Measurements from ENCODE around the gene KRTAP5-1. TPM values are rescaled to one million over a fixed set of nuclear protein-coding genes. Genes with fewer than 3 reads are reported as not detected.
A peak's percentile ranks its signal among the peaks of the same experiment; 100 is the strongest.

The KRTAP5-1 gene
- total and polyA plus RNA-seq, 10 of the 15 experiments (the other 5 are each of a cell fraction or from before 2014, with no cell fraction given): not detected

DNA sequence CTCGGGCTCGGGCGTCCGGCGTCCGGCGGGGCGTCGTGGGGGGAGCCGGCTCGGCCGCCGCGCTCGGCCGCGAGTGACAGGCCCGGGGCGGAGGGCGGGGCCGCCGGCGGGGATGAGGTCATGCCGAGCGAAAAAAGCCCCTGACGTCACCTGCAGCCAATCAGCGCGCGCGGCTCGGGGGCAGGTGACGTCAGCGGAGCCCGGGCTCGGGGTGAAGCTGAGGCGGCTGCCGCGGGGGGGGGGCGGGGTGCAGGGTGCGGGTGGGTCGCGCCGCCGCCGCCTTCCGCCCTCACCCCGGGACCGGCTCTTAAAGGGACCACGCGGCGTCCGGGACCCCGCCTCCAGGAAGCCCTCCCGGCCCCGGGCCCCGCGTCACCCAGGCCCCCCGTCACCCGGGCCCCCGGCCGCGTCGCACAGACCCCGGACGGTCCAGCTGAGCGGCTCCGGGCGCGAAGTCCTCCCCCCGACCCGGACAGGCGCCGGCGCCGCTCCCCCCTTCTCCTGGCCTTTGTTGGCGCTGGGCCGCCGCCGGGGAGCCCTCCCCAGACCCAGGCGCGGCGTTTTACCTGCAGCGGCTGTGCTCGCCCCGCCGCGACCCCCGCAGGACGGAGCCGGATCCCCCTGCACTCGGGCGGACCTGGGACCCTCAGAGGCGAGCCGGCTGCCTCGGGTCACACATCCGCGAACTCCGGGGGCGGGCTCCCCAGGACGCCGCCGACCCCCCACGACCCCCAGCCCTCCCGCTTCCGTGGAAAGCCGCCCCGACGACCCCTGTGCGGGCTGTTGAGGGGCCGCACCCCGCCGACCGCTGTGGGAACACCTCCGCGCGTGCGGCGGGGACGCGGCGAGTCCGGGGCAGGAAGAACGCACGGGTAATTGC lies 12.6 kb downstream of the KRTAP5-1 start, which contains the start of gene DUSP8 (continued):
- TF ChIP-seq, protein P1, sequence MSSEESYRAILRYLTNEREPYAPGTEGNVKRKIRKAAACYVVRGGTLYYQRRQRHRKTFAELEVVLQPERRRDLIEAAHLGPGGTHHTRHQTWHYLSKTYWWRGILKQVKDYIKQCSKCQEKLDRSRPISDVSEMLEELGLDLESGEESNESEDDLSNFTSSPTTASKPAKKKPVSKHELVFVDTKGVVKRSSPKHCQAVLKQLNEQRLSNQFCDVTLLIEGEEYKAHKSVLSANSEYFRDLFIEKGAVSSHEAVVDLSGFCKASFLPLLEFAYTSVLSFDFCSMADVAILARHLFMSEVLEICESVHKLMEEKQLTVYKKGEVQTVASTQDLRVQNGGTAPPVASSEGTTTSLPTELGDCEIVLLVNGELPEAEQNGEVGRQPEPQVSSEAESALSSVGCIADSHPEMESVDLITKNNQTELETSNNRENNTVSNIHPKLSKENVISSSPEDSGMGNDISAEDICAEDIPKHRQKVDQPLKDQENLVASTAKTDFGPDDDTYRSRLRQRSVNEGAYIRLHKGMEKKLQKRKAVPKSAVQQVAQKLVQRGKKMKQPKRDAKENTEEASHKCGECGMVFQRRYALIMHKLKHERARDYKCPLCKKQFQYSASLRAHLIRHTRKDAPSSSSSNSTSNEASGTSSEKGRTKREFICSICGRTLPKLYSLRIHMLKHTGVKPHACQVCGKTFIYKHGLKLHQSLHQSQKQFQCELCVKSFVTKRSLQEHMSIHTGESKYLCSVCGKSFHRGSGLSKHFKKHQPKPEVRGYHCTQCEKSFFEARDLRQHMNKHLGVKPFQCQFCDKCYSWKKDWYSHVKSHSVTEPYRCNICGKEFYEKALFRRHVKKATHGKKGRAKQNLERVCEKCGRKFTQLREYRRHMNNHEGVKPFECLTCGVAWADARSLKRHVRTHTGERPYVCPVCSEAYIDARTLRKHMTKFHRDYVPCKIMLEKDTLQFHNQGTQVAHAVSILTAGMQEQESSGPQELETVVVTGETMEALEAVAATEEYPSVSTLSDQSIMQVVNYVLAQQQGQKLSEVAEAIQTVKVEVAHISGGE (CRISPR knock-in tag; IDR thresholded peaks at IDR 0.05): no peak
- TF ChIP-seq, protein P2, sequence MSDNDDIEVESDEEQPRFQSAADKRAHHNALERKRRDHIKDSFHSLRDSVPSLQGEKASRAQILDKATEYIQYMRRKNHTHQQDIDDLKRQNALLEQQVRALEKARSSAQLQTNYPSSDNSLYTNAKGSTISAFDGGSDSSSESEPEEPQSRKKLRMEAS (IDR thresholded peaks at IDR 0.05; ENCODE audit: low read depth, low read length): no peak
- TF ChIP-seq CBX3 (IDR thresholded peaks at IDR 0.05; ENCODE audit: borderline replicate concordance, low read depth) (no peak), CREM (IDR thresholded peaks at IDR 0.05; ENCODE audit: low read depth) (peak; percentile 62), FOXK2 (IDR thresholded peaks at IDR 0.05) (no peak), CHD1 (IDR thresholded peaks at IDR 0.05; ENCODE audit: low read depth, low read length) (no peak), WRNIP1 (IDR thresholded peaks at IDR 0.05; ENCODE audit: borderline replicate concordance, low read depth, low read length) (no peak), BRCA1 (IDR thresholded peaks at IDR 0.05; ENCODE audit: low read depth, low read length) (no peak), PAX5 (IDR thresholded peaks at IDR 0.05; ENCODE audit: borderline replicate concordance, low read depth, low read length) (no peak), TBL1XR1 (IDR thresholded peaks at IDR 0.05; ENCODE audit: low read depth, low read length) (no peak), MYC (IDR thresholded peaks at IDR 0.05; ENCODE audit: insufficient read depth, insufficient read length, insufficient replicate concordance, low read length, severe bottlenecking) (no peak)
- TF ChIP-seq, protein P3, sequence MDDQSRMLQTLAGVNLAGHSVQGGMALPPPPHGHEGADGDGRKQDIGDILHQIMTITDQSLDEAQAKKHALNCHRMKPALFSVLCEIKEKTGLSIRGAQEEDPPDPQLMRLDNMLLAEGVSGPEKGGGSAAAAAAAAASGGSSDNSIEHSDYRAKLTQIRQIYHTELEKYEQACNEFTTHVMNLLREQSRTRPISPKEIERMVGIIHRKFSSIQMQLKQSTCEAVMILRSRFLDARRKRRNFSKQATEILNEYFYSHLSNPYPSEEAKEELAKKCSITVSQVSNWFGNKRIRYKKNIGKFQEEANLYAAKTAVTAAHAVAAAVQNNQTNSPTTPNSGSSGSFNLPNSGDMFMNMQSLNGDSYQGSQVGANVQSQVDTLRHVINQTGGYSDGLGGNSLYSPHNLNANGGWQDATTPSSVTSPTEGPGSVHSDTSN (IDR thresholded peaks at IDR 0.05; ENCODE audit: insufficient replicate concordance, low read depth, low read length): peak; percentile 65
- TF ChIP-seq, protein P4, sequence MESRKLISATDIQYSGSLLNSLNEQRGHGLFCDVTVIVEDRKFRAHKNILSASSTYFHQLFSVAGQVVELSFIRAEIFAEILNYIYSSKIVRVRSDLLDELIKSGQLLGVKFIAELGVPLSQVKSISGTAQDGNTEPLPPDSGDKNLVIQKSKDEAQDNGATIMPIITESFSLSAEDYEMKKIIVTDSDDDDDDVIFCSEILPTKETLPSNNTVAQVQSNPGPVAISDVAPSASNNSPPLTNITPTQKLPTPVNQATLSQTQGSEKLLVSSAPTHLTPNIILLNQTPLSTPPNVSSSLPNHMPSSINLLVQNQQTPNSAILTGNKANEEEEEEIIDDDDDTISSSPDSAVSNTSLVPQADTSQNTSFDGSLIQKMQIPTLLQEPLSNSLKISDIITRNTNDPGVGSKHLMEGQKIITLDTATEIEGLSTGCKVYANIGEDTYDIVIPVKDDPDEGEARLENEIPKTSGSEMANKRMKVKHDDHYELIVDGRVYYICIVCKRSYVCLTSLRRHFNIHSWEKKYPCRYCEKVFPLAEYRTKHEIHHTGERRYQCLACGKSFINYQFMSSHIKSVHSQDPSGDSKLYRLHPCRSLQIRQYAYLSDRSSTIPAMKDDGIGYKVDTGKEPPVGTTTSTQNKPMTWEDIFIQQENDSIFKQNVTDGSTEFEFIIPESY (IDR thresholded peaks at IDR 0.05): no peak
- TF ChIP-seq, protein P5, sequence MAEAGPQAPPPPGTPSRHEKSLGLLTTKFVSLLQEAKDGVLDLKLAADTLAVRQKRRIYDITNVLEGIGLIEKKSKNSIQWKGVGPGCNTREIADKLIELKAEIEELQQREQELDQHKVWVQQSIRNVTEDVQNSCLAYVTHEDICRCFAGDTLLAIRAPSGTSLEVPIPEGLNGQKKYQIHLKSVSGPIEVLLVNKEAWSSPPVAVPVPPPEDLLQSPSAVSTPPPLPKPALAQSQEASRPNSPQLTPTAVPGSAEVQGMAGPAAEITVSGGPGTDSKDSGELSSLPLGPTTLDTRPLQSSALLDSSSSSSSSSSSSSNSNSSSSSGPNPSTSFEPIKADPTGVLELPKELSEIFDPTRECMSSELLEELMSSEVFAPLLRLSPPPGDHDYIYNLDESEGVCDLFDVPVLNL (IDR thresholded peaks at IDR 0.05; ENCODE audit: low read depth, low read length): no peak
- TF ChIP-seq, protein P6, sequence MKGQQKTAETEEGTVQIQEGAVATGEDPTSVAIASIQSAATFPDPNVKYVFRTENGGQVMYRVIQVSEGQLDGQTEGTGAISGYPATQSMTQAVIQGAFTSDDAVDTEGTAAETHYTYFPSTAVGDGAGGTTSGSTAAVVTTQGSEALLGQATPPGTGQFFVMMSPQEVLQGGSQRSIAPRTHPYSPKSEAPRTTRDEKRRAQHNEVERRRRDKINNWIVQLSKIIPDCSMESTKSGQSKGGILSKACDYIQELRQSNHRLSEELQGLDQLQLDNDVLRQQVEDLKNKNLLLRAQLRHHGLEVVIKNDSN (IDR thresholded peaks at IDR 0.05; ENCODE audit: borderline replicate concordance, extremely low read length, insufficient read depth, low read depth, low read length): no peak
- TF ChIP-seq, protein P7, sequence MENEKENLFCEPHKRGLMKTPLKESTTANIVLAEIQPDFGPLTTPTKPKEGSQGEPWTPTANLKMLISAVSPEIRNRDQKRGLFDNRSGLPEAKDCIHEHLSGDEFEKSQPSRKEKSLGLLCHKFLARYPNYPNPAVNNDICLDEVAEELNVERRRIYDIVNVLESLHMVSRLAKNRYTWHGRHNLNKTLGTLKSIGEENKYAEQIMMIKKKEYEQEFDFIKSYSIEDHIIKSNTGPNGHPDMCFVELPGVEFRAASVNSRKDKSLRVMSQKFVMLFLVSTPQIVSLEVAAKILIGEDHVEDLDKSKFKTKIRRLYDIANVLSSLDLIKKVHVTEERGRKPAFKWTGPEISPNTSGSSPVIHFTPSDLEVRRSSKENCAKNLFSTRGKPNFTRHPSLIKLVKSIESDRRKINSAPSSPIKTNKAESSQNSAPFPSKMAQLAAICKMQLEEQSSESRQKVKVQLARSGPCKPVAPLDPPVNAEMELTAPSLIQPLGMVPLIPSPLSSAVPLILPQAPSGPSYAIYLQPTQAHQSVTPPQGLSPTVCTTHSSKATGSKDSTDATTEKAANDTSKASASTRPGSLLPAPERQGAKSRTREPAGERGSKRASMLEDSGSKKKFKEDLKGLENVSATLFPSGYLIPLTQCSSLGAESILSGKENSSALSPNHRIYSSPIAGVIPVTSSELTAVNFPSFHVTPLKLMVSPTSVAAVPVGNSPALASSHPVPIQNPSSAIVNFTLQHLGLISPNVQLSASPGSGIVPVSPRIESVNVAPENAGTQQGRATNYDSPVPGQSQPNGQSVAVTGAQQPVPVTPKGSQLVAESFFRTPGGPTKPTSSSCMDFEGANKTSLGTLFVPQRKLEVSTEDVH (IDR thresholded peaks at IDR 0.05; ENCODE audit: low read depth, partially characterized antibody): no peak
